ENCODE results near the gene CWH43.

DNA sequence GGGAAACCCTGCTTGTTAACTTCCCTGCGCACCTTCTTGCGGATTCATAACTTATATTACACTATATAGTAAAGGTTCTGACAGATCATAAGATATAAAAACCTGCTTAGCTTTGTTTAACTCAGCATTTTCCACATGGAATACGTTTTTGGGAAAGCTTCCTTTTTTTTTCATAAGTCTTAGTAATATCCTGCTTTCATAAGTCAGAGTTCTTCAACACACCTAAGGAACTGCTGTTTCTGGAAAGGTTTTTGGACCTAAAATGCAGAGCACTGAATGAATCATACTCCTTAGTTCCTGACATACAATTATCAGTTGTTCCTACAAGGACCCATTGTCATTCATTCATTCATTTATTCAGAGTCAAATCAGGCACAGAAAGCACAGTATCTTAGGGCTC is 47.2 kb upstream of the CWH43 start:
- TF ChIP-seq, protein P1, sequence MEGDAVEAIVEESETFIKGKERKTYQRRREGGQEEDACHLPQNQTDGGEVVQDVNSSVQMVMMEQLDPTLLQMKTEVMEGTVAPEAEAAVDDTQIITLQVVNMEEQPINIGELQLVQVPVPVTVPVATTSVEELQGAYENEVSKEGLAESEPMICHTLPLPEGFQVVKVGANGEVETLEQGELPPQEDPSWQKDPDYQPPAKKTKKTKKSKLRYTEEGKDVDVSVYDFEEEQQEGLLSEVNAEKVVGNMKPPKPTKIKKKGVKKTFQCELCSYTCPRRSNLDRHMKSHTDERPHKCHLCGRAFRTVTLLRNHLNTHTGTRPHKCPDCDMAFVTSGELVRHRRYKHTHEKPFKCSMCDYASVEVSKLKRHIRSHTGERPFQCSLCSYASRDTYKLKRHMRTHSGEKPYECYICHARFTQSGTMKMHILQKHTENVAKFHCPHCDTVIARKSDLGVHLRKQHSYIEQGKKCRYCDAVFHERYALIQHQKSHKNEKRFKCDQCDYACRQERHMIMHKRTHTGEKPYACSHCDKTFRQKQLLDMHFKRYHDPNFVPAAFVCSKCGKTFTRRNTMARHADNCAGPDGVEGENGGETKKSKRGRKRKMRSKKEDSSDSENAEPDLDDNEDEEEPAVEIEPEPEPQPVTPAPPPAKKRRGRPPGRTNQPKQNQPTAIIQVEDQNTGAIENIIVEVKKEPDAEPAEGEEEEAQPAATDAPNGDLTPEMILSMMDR (conservative IDR thresholded peaks at IDR 0.05): no peak
- no peak for TF ChIP-seq ZFX (IDR thresholded peaks at IDR 0.05)

Measured in C4-2B (cell line).